Measurements from ENCODE around the gene ZNF598.

ZNF598 gene

GRCh38 chr16:2016407-2016922 is 6.8 kb upstream of the ZNF598 start:
- no peak overlapping the region for H3K4me3 ChIP-seq (ENCODE audit: low read depth, low read length)
- TF ChIP-seq ZIC2 (tag by site-specific recombination; IDR thresholded peaks at IDR 0.05), result peak; percentile 63
- peak; percentile 59; the same call in 1 of the 2 replicates for TF ChIP-seq HIC1 (tag by site-specific recombination; IDR thresholded peaks at IDR 0.05)
- peak; percentile 52 for TF ChIP-seq CTCF (tag by site-specific recombination; IDR thresholded peaks at IDR 0.05)
- peak; percentile 67 for TF ChIP-seq EGR2 (tag by site-specific recombination; IDR thresholded peaks at IDR 0.05; ENCODE audit: low read depth)
- TF ChIP-seq ZFHX2 (tag by site-specific recombination; conservative IDR thresholded peaks at IDR 0.05), result peak; percentile 79
- TF ChIP-seq ZNF670 (tag by site-specific recombination; IDR thresholded peaks at IDR 0.05; ENCODE audit: low read depth), result no peak
- TF ChIP-seq ZNF18 (tag by site-specific recombination; IDR thresholded peaks at IDR 0.05), result no peak
- no peak for TF ChIP-seq ZBTB17 (tag by site-specific recombination; IDR thresholded peaks at IDR 0.05)
- CTCF ChIA-PET, result interaction anchor here (0.6 to 2.0 kb wide), 10 partner anchors 11 to 152 kb away, joined by 3 to 11 read pairs (median 3); partner anchors contain the start of genes NHERF2, NTHL1, TRAF7 and TSC2
- H3K9me3 ChIP-seq (ENCODE audit: control insufficient read depth, insufficient read depth, low read depth, low read length), result no peaks in the 10 kb centered on the region
- POLR2A ChIA-PET, result interaction anchor here (0.5 to 2.4 kb wide), 4 partner anchors 11 to 139 kb away, joined by 3 to 20 read pairs (median 4); partner anchors contain the start of gene TRAF7
- peaks cover 6% of the 10 kb centered on the region for H3K4me1 ChIP-seq (ENCODE audit: control insufficient read depth, insufficient read depth, low read length)
- no peak overlapping the region for H3K27ac ChIP-seq (ENCODE audit: extremely low read depth, low read depth, low read length)
- no peaks in the 10 kb centered on the region for H3K36me3 ChIP-seq (ENCODE audit: control insufficient read depth in 2 of 2, insufficient read depth in 1 of 2, low read length in 2 of 2)

- Histone ChIP-seq H3K27ac (ENCODE audit: extremely low read depth, low read depth, low read length) (peak overlapping the region; percentile 79), H3K4me3 (ENCODE audit: low read depth, low read length) (no peak overlapping the region), H3K4me1 (ENCODE audit: control insufficient read depth, insufficient read depth, low read length) (peaks cover 6% of the 10 kb centered on the region), H3K36me3 (ENCODE audit: control insufficient read depth in 2 of 2, insufficient read depth in 1 of 2, low read length in 2 of 2) (no peaks in the 10 kb centered on the region), H3K9me3 (ENCODE audit: control insufficient read depth, insufficient read depth, low read depth, low read length) (no peaks in the 10 kb centered on the region)
- POLR2A ChIA-PET, result interaction anchor here (0.5 to 2.4 kb wide), 3 partner anchors 12 to 139 kb away, joined by 3 to 20 read pairs (median 4); partner anchors contain the start of gene TRAF7
- CTCF ChIA-PET, result interaction anchor here (0.6 to 2.0 kb wide), 8 partner anchors 11 to 153 kb away, joined by 3 to 11 read pairs (median 4); partner anchors contain the start of genes NHERF2, NTHL1 and TSC2
- TF ChIP-seq HOXC10 (CRISPR knock-in tag; IDR thresholded peaks at IDR 0.05) (no peak), ZIC2 (tag by site-specific recombination; IDR thresholded peaks at IDR 0.05) (no peak), ZNF404 (tag by site-specific recombination; IDR thresholded peaks at IDR 0.05) (no peak), ZNF555 (tag by site-specific recombination; conservative IDR thresholded peaks at IDR 0.05) (no peak), ZNF184 (tag by site-specific recombination; IDR thresholded peaks at IDR 0.05) (no peak), ZNF639 (tag by site-specific recombination; IDR thresholded peaks at IDR 0.05) (no peak), ZFHX2 (tag by site-specific recombination; conservative IDR thresholded peaks at IDR 0.05) (no peak), ZNF274 (IDR thresholded peaks at IDR 0.05; ENCODE audit: low read length) (no peak), ZNF274 (tag by site-specific recombination; IDR thresholded peaks at IDR 0.05; ENCODE audit: borderline replicate concordance) (no peak), ZNF600 (tag by site-specific recombination; IDR thresholded peaks at IDR 0.05) (peak; percentile 65; the same call in 1 of the 2 replicates), ZNF10 (tag by site-specific recombination; IDR thresholded peaks at IDR 0.05) (no peak), ZNF366 (tag by site-specific recombination; conservative IDR thresholded peaks at IDR 0.05) (no peak), KLF8 (tag by site-specific recombination; IDR thresholded peaks at IDR 0.05) (no peak), KLF9 (tag by site-specific recombination; IDR thresholded peaks at IDR 0.05; ENCODE audit: low read depth) (no peak), ZNF701 (tag by site-specific recombination; IDR thresholded peaks at IDR 0.05) (no peak), ZNF777 (tag by site-specific recombination; IDR thresholded peaks at IDR 0.05; ENCODE audit: borderline replicate concordance) (no peak)
Measured at GRCh38 chr16:2015947-2016208, 6.3 kb upstream of the ZNF598 start.
